Loucy (cell line): Measurements from ENCODE around the gene NBDY.
"Not testable (repeated sequence)": the region's sequence is repeated elsewhere in the genome, so short reads cannot be mapped to it uniquely, and the experiment has no call there.

ENCODE experiments used
- H2AFZ ChIP-seq: fragments of 200-600 bp; sonication (generic); 2 replicates; pipeline ENCODE4 v1.6.0; 2016; ENCODE audit warnings: antibody characterized with exemption, mild to moderate bottlenecking, low read length, moderate library complexity
- H3F3A ChIP-seq: fragments of 200-600 bp; 2 replicates; pipeline ENCODE4 v1.6.0; 2016; ENCODE audit warnings: antibody characterized with exemption, low read depth, mild to moderate bottlenecking
- H3K27me3 ChIP-seq: fragments of 200-600 bp; sonication (generic); 2 replicates; pipeline ENCODE4 v1.6.1; 2014; ENCODE audit warnings: low read length, mild to moderate bottlenecking; ENCODE audit not compliant: insufficient read depth, poor library complexity, severe bottlenecking
- H3K36me3 ChIP-seq: fragments of 200-600 bp; sonication (generic); 2 replicates; pipeline ENCODE4 v1.6.1; 2016; ENCODE audit warnings: low read length; ENCODE audit not compliant: insufficient read depth
- H3K4me1 ChIP-seq: fragments of 200-600 bp; sonication (generic); 2 replicates; pipeline ENCODE4 v1.5.1; 2014; ENCODE audit warnings: low read length, mild to moderate bottlenecking; ENCODE audit not compliant: insufficient read depth, poor library complexity, severe bottlenecking
- H3K4me2 ChIP-seq: fragments of 200-600 bp; sonication (generic); 2 replicates; pipeline ENCODE4 v1.6.0; 2014; ENCODE audit warnings: antibody characterized with exemption, low read length, low read depth, mild to moderate bottlenecking; ENCODE audit not compliant: poor library complexity, severe bottlenecking
- H3K4me3 ChIP-seq: fragments of 200-600 bp; sonication (generic); 2 replicates; pipeline ENCODE4 v1.5.1; 2014; ENCODE audit warnings: low read length, mild to moderate bottlenecking, mixed read lengths; ENCODE audit not compliant: poor library complexity, severe bottlenecking
- H3K79me2 ChIP-seq: fragments of 200-600 bp; sonication (generic); 2 replicates; pipeline ENCODE4 v1.6.1; 2014; ENCODE audit warnings: low read length; ENCODE audit not compliant: insufficient read depth
- H3K9ac ChIP-seq: fragments of 200-600 bp; sonication (generic); 2 replicates; pipeline ENCODE4 v1.6.0; 2014; ENCODE audit warnings: mild to moderate bottlenecking, low read depth, low read length, moderate library complexity; ENCODE audit not compliant: poor library complexity, severe bottlenecking
- H3K9me2 ChIP-seq: fragments of 200-600 bp; sonication (generic); replicated peaks from 2 replicates; pipeline ENCODE4 v1.6.1; 2016; ENCODE audit warnings: low read depth, low read length, mixed read lengths
- H3K9me3 ChIP-seq: fragments of 200-600 bp; sonication (generic); 2 replicates; pipeline ENCODE4 v1.6.1; 2014; ENCODE audit warnings: mild to moderate bottlenecking, antibody characterized with exemption, low read length, low read depth; ENCODE audit not compliant: insufficient read depth
- H4K20me1 ChIP-seq: fragments of 200-600 bp; sonication (generic); 2 replicates; pipeline ENCODE4 v1.6.0; 2014; ENCODE audit warnings: antibody characterized with exemption, low read length, mild to moderate bottlenecking; ENCODE audit not compliant: insufficient read depth, poor library complexity, severe bottlenecking
- CTCF ChIP-seq: fragments of 200-600 bp; sonication (generic); conservative IDR thresholded peaks from 2 replicates; pipeline ENCODE4 v1.5.1; 2014; ENCODE audit warnings: mild to moderate bottlenecking, antibody characterized with exemption, low read length
- EZH2phosphoT487 ChIP-seq: fragments of 200-600 bp; IDR thresholded peaks from 2 replicates; pipeline ENCODE4 v1.6.1; 2018; ENCODE audit warnings: antibody characterized with exemption, mild to moderate bottlenecking, moderate library complexity, borderline replicate concordance

The NBDY gene, protein sequence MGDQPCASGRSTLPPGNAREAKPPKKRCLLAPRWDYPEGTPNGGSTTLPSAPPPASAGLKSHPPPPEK

GRCh38 chrX:56729152-56729850 is at the start of gene NBDY:
NBDY (plus strand) TSS chrX:56729243; CDS start chrX:56729354, 111 bp downstream.
- Histone ChIP-seq H4K20me1 (peaks cover 12% of the 10 kb centered on the region), H3K9ac (peak within 1 kb of the TSS; percentile 85), H3K27me3 (no peaks in the 10 kb centered on the region), H3K9me2 (no peaks in the 10 kb centered on the region), H3K4me1 (peaks cover 5% of the 10 kb centered on the region), H3F3A (no peaks in the 10 kb centered on the region), H3K36me3 (no peaks in the 10 kb centered on the region), H3K4me2 (peak within 1 kb of the TSS; percentile 83), H3K79me2 (peaks cover 38% of the 10 kb centered on the region), H3K4me3 (peak within 1 kb of the TSS; percentile 96), H2AFZ (peak within 1 kb of the TSS; percentile 93), H3K9me3 (no peaks in the 10 kb centered on the region)
- TF ChIP-seq EZH2phosphoT487, result no peak
- TF ChIP-seq CTCF, result no peak

DNA sequence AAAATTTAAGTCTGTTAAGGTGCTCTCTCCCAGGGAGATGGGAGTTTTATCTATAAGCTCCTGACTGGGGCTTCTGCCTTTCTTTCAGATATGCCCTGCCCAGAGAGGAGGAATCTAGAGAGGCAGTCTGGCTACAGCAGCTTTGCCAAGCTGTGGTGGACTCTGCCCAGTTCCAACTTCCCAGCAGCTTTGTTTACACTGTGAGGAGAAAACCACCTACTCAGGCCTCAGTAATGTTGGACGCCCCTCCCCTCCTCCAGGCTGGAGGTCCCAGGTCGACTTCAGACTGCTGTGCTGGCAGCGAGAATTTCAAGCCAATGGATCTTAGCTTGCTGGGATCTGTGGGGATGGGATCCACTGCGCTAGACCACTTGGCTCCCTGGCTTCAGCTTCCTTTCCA is 24.5 kb upstream of the NBDY start:
- not testable (repeated sequence) for H3K36me3 ChIP-seq, H3K9ac ChIP-seq

DNA sequence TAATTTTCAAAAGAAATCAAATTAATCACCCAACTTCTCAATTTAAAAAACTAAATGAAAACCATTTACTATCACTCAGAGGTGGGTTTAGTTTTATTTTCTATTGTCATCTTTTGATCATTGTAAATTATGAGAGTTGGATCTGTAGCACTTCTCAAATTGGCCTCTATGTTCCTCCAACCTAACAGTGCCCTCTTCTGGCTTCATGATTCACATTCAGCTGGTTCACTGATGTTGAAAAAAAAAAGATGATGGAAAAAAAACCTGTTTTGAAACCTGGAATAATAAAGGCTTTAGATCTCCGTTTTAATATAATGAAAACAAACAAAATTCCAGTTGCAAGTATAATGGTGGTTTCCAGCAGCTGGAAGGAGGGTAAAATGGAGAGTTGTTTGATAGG is 2.4 kb upstream of the NBDY start:
- H3K9ac ChIP-seq, result no peak overlapping the region
- TF ChIP-seq EZH2phosphoT487, result no peak
- TF ChIP-seq CTCF, result peak; percentile 59
- no peaks in the 10 kb centered on the region for H3K9me3 ChIP-seq
- no peak overlapping the region for H2AFZ ChIP-seq
- H3K4me1 ChIP-seq, result no peaks in the 10 kb centered on the region
- H3K4me3 ChIP-seq, result no peak overlapping the region
- H3K36me3 ChIP-seq, result no peaks in the 10 kb centered on the region
- H3K27me3 ChIP-seq, result no peaks in the 10 kb centered on the region
- peaks cover 1% of the 10 kb centered on the region for H4K20me1 ChIP-seq
- no peaks in the 10 kb centered on the region for H3F3A ChIP-seq
- H3K79me2 ChIP-seq, result peaks cover 22% of the 10 kb centered on the region
- H3K9me2 ChIP-seq, result no peaks in the 10 kb centered on the region
- no peak overlapping the region for H3K4me2 ChIP-seq

More for the DNA sequence above, 24.5 kb upstream of the NBDY start:
- not testable (repeated sequence) for H3K4me3 ChIP-seq, H3K9me2 ChIP-seq, H3K79me2 ChIP-seq, H3K27me3 ChIP-seq, H3K4me2 ChIP-seq, H2AFZ ChIP-seq, H4K20me1 ChIP-seq, H3K4me1 ChIP-seq, H3F3A ChIP-seq, H3K9me3 ChIP-seq

DNA sequence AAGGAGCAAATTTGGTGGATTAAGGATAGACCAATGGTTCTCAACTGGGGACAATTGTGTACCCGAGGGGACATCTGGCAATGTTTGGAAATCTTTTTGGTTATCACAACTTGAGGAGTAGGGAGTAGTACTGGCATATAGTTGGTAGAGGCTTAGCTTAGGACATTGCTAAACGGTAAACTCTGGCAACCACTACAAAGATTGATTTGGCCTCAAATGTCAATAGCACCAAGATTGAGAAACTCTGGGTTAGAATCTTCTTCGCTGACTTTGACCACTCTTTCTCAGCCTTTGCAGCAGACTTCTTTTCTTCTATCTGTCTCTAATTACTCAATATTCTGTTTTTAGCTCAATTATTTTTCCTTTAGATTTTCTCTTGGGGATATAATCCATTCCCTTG is 1.5 kb upstream of the NBDY start:
- no peak overlapping the region for H3K9ac ChIP-seq
- no peaks in the 10 kb centered on the region for H3K4me1 ChIP-seq
- H3K79me2 ChIP-seq, result peaks cover 28% of the 10 kb centered on the region
- no peaks in the 10 kb centered on the region for H3F3A ChIP-seq
- no peaks in the 10 kb centered on the region for H3K27me3 ChIP-seq
- no peaks in the 10 kb centered on the region for H3K36me3 ChIP-seq
- 0 out of 2 replicates have a peak overlapping the region, but pooled peaks have one; percentile 93 for H2AFZ ChIP-seq
- H3K9me2 ChIP-seq, result no peaks in the 10 kb centered on the region
- no peak overlapping the region for H3K4me3 ChIP-seq
- peak overlapping the region; percentile 83 for H3K4me2 ChIP-seq
- TF ChIP-seq EZH2phosphoT487 (no peak), CTCF (no peak)
- H4K20me1 ChIP-seq, result peaks cover 6% of the 10 kb centered on the region
- H3K9me3 ChIP-seq, result no peaks in the 10 kb centered on the region
